NCI-H1092 treated with DMSO at 0.1 percent for 48 hours (cell line): Measurements from ENCODE around the gene BUB1B.

ENCODE experiments used
- DNase-seq: peaks from one replicate; lab custom pipeline; 2025; lab: John Stamatoyannopoulos, UW

The BUB1B gene

DNA sequence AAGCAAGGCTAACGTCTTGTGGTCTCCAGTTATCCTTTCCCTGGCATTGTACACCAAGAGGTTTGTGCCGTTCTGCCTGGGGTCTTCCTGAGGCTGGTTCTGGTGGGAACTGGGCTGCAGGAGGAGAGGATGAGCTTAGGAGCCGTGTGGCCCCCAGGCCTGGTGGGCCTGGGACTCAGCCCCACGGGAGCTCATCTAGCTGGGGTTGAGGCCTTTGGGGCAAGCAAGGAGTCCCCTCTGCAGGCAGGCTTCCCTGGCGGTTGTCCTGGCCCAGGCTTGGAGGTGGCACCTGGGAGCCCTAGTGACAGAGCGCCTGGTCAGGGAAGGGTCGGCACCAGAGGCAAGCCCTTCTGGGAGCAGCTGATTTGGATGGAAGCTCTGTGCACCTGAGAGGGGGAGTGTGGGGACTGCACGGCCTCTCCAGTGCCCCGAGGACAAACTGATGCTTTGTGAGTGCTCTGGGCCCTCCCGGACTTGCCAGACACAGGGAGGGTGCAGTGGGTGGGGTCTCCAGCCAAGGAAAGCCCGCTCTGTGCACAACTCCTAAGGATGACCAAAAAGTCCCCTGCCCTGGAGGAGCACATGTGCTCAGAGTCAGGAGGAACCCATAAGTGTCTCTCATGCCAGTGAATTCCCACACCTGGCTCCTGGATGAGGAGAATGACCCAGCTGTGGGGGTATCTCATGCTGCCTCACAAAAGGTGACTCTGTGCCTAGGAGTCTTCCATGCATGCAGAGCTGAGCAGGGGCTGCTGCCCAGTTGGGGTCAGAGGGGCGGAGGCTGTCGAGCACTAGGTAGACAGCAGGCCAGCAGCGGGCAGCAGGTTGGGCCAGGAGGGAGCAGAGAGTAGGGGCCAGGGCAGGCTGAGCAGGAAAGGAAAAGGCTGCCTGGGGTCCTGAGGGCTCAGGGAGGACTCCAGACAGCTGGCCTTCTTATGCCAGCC lies 80.7 kb downstream of the BUB1B start:
- no peak for DNase-seq

DNA sequence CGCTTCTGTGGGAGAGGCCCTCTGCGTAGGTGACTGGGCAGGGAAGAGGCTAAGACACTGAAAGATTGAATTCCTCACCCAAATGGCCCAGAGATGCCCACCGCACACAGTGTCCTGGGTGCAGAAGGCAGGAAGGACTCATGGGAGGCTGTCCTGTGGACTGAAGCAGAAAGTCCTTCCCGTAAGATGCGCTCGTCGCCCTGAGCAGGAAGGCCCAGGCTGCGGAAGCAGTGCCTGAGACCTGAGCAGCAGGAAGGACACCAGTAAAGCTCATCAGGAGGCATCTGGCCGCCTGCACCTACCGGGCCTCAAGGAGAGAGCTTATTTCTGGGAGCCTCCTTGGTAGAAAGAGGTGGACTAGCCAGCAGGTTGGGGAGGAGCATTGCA lies 81.3 kb downstream of the BUB1B start:
- DNase-seq, result no peak

GRCh38 chr15:40242601-40243000 lies 81.7 kb downstream of the BUB1B start:
- DNase-seq, result no peak

DNA sequence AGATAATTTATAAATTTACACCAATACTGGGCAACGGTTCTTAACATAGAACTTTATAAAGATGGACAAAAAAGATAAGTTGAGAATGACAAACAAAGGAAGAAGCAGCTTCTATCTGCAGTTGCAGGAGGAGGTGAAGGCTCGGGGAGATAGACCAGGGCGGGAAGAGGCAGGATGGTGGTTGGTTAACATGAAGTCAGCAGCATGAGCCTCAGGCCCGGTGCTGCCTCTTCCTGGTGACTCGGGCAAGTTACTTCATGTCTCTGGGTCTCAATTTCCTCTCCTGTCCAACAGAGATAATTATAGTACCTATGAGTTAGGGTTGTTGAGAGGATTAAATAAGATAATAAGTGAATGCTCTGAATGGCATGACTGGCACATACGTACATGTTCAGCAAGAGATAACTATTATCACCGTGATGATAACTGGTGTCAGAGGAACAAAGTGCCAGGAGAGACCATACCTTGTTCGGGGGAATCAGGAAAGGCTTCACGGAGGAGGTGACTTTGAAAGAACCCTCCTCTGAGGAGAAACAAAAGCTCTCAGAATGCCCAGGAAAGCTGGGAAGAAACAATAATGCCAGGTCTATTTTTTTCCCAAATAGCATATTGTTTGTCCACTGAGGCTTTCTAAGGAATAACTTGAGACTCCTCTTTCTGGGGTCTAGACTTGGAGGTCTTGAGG lies 82.4 kb downstream of the BUB1B start:
- no peak for DNase-seq

GRCh38 chr15:40244961-40245523 lies 84.2 kb downstream of the BUB1B start:
- no peak for DNase-seq

- DNase-seq, result no peak
Observed at GRCh38 chr15:40245666-40246450, 85.0 kb downstream of the BUB1B start.

- no peak for DNase-seq
Observed at GRCh38 chr15:40246496-40247280, 85.8 kb downstream of the BUB1B start.

DNA sequence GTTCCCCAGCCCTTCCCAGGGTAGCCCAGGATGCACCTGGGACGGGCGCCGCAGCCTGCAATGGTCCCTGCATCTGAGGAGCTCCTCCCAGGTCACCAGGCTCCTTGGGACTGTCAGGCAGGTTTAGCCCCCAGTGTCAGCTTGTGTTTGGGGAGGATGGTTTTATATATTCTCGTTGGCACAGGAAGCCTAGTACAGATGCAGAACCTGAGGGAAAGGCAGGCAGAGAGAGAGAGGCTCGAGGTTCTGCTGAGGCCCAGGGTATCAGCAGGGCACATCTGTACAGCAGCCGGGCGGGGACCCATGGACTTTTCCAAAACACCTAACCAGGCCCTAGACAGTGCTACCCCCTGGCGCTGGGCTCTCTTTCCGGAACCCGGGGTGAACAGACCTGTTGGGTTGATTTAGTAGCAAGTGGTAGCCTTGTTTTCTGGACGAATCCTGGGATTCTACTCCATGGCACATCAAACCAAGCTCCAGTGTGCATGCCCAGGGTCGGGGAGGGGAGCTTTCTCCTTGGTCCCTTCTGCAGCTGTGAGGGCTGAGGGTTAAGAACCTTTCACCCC lies 86.6 kb downstream of the BUB1B start:
- no peak for DNase-seq

GRCh38 chr15:40248006-40248783 lies 87.3 kb downstream of the BUB1B start:
- DNase-seq, result no peak

DNA sequence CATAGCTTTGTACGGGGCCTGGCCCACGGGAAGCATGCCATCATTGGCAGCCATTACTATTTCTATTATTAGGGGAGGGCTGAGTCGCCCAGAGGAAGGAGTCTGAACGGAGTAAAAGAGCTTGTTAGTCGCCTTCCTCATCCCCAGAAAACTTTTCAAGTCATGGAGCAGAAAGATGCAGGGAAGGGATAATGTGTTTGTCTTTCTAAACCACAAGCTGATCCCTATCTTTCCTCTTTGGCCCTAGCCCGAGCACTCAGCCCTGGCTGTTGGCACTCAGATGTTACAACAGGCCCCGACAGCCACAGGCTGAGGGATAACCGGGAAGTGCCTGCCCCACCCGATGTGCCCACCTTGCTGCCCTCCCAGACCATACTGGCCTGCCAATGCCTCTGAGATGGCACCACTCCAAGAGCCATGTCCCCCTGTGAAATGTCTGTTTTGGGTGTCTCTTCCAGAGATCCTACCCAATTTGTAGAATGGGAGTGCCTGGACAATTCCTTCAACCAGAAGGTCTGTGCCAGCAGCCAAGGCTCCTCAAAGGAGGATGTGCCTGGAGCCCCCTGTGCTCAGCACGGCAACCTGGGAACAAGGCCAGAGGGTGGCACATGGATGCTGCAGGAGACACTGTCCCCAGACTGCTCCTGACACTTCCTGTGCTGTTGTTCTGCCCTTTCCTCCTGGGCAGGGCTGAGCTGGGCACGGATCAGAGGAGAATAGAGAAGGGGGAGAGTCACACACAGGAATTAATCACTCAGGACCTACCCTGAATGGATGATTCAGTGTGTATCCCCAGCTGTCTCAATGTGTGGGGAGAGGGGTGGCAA lies 88.8 kb downstream of the BUB1B start:
- DNase-seq, result no peak

- no peak for DNase-seq
Observed at GRCh38 chr15:40250304-40250656, 89.4 kb downstream of the BUB1B start.

GRCh38 chr15:40250771-40251483 lies 90.1 kb downstream of the BUB1B start:
- no peak for DNase-seq

DNA sequence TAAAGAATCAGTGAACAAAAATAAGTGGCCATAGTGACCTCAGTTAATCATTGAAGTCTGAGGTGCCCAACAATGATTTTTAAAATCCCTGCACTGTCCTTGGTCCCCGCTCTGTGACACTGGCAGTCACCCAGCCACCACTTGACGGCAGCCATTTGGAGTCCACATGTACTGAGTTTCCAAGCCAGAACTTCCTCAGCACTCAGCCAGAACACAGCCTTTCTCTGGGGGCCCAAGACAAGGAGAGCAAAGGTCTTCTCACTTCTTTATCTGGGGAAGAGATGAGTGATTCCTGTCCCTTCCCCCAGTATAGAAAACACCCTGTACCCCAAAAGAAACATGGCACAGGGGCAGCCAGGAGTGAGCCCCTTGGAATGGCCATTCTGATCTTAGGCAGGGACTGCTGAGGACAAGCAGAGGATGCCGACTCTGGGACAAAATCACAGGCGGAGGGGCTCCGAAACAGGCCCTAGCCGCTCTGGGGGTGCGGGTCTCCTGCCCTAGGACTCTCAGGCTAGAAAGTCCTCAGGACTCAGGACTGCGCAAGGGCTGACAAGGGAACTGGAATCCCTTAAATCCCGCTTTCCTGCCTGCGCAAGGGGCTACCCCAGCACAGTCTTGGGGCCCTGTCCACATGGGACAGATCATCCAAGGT lies 90.7 kb downstream of the BUB1B start:
- no peak for DNase-seq

DNA sequence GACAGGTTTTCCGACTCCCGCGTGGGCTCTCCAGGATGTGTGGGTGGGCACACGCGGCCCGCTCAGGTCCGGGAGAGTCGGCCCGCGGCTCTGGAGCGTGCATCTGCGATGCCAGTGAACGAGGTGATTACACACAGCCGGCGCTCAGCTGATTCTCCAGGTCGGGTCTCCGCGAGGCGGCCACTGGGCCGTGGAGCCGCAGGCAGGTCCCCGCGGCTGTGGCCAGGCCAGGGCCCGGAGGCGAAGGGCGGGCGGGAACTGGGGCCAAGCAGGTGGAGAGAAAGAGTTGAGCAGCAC lies 91.2 kb downstream of the BUB1B start:
- no peak for DNase-seq

DNA sequence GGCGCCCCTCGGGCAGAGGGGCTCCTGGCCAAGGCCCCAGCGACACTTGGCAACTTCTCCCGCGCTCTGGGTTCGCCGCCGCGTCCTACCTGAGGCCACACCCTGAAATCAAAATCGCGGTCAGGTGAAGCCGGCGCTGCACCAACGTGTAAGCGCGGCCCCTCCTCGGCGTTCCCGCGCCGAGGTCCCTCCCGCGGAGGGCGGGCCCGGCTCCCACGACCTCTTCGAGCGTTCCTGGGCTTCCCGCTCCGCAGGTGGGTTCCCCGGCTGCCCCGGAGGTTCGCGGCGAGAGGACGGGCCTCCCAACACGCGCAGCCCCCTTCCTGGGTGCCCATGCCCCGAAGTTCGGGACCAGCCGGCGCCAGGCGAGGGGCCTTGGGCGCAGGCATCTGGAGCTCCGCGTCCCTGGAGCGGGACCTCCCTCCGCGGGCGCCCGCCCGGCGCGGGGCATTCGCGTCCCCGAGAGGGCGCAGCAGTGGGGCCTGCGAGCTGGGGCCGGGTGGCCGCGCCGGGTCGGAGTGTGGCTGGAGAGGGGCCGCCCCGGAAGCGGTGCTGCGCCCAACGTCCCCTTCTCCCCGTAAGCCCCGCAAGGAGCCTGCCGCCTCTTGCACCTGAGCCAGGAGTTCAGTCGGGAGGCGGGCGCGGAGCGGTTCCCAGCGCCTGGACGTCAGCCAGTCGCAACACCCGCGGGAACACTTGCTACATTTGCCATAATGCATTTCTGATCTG lies 91.7 kb downstream of the BUB1B start:
- DNase-seq, result peak; percentile 13

- DNase-seq, result no peak
Observed at GRCh38 chr15:40253167-40253790, 92.4 kb downstream of the BUB1B start.

GRCh38 chr15:40254452-40254851 lies 93.6 kb downstream of the BUB1B start:
- no peak for DNase-seq
